ENCODE measurements around the gene RNF150. TPM values are rescaled to one million over a fixed set of nuclear protein-coding genes. Genes with fewer than 3 reads are reported as not detected.

Gene RNF150
- polyA plus RNA-seq, 3 donors from 2014 or later = not detected

DNA sequence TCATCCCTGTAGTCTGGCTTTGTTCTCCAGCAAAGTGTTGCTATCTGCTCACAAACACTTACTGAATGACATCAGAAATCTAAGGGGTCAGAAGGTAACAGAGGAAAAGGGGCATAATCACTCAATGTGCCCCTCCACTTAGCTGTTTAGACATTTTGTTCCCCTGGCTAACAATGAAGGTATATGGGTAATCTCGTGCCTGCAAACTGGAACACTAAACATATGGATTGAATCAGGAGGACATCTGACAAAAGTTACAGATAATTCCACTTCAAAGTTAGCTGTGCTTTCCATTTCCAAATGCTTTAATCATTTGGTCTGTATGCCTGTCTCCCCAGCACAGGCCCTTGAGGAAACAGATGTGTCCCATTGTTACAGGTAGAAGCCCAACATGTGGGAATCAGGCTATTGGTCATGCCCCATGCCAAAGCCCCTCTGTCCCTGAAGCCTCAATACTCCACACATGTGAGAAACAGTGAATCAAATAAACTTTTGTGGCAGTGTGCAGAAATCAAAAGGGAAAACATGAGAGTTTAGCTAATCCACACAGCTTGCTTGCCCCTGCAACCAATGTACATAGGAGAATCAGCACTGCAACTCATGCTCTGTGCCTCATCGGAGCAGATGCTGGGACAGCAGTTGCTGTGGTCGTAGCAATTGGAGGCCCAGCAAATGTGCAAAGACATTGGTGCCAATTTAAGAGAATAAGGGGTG, 111.7 kb downstream of the RNF150 start:
- H3K4me1 Mint-ChIP-seq = no peaks in the 10 kb centered on the region
- H3K36me3 Mint-ChIP-seq = no peaks in the 10 kb centered on the region
- H3K9me3 Mint-ChIP-seq = peaks cover 0 to 3% (median 0%) of the 10 kb centered on the region in 6 donors
- H3K27me3 Mint-ChIP-seq (ENCODE audit: low read depth in 3 of 3) = peaks cover 0 to 1% (median 1%) of the 10 kb centered on the region in 3 donors
- no peak for DNase-seq
- no peak overlapping the region for H3K4me3 Mint-ChIP-seq
- H3K27ac Mint-ChIP-seq = no peak overlapping the region

DNA sequence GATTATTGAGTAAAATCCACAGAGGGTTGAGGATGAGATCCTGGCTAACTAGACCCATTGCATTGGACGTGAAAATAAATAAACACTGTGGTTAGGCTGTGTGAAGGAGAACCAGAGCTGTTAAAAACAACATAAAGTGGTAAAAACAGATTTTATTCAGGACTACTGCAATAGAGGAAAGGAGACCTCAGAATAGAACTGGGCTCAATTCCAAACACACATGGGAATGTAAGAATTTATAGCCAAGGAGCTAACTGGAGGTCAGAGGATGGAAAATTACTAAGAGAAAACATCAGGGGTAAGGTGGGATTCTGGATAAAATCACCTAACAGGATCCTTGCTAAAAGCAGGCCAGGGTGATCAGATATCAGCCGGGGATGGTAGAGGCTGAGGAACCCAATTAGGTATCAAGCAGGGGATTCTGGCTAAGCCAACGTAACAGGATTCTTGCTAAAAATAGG, 112.4 kb downstream of the RNF150 start:
- Mint-ChIP-seq H3K27ac (no peak overlapping the region), H3K4me1 (no peaks in the 10 kb centered on the region), H3K4me3 (no peak overlapping the region), H3K9me3 (peaks cover 0 to 3% (median 0%) of the 10 kb centered on the region in 6 donors), H3K27me3 (ENCODE audit: low read depth in 3 of 3) (peaks cover 0 to 1% (median 1%) of the 10 kb centered on the region in 3 donors), H3K36me3 (no peaks in the 10 kb centered on the region)
- DNase-seq = no peak

DNA sequence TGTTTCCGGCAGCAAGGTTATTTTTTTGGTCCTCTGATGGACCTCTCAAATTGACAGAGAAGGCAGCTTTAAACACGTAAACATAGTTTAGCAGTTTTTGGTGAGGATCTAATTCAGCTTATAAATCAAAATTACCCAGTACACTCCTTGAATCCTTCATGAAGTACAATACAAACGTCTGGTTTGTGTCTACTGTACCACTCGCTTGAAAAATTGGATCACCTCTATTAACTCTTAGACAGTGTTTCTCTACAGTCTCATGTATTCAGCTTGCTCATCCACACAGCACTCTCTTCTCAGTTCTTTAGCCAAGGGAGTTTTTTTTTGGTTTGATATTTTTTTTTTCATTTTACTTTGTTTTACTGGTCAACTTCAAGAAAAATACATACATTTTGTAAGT, 113.5 kb downstream of the RNF150 start:
- Mint-ChIP-seq H3K27me3 (ENCODE audit: low read depth in 3 of 3) (peaks cover 0 to 1% (median 1%) of the 10 kb centered on the region in 3 donors), H3K9me3 (no peaks in the 10 kb centered on the region), H3K27ac (no peak overlapping the region), H3K4me3 (no peak overlapping the region), H3K4me1 (no peaks in the 10 kb centered on the region), H3K36me3 (no peaks in the 10 kb centered on the region)
- DNase-seq = no peak

DNA sequence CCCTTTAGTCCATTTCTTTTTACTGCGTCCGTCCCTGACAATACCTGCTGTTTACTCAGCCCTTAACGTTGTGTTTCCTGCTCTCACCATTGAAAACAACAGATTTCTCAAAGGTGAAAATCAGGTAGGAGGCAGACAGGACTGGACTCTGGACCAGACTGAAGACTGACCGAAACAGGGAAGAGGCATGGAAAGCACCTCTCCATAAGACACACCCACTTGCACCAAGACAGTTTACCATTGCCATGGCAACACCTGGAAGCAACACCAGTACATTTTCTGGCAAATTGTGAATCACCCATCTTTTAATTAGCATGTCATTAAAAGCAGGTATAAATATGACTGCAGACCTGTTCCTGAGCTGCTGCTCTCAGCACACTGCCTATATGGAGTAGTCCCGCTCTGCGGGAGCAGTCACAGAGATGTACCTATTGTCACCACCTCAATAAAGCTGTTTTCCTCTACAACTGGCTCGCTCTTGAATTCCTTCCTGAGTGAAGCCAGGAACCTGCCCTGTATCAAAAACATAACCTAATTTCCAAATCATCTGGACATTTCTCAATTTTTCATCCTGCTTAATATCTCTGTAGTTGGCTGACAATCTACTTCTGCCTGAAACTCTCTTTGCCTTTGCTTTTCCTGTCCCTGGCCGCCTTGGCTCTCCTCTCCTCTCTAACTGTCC, 117.0 kb downstream of the RNF150 start:
- H3K4me3 Mint-ChIP-seq = no peak overlapping the region
- peaks cover 0 to 2% (median 0%) of the 10 kb centered on the region in 3 donors for H3K27me3 Mint-ChIP-seq (ENCODE audit: low read depth in 3 of 3)
- no peaks in the 10 kb centered on the region for H3K36me3 Mint-ChIP-seq
- H3K9me3 Mint-ChIP-seq = peaks cover 0 to 5% (median 0%) of the 10 kb centered on the region in 6 donors
- no peak overlapping the region for H3K27ac Mint-ChIP-seq
- no peaks in the 10 kb centered on the region for H3K4me1 Mint-ChIP-seq
- DNase-seq = no peak

DNA sequence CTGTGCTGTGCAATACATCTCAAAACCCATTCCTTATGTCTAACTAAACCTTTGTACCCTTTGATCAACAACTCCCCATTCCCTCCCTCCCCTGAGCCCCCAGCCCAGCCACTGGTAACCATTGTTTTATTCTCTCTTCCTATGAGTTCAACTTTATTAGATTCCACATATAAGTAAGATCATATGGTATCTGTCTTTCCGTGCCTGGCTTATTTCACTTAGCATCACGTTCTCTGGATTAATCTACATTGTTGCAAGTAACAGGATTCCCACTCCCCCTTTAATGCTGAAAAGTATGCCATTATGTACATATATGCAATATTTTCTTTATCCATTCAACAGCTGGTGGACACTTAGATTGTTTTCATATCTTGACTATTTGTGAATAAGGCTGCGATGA, 119.4 kb downstream of the RNF150 start:
- Mint-ChIP-seq H3K27me3 (ENCODE audit: low read depth in 3 of 3) (peaks cover 0 to 2% (median 0%) of the 10 kb centered on the region in 3 donors), H3K9me3 (peaks cover 0 to 5% (median 0%) of the 10 kb centered on the region in 6 donors), H3K4me3 (no peak overlapping the region), H3K36me3 (no peaks in the 10 kb centered on the region), H3K27ac (no peak overlapping the region), H3K4me1 (no peaks in the 10 kb centered on the region)
- no peak for DNase-seq

DNA sequence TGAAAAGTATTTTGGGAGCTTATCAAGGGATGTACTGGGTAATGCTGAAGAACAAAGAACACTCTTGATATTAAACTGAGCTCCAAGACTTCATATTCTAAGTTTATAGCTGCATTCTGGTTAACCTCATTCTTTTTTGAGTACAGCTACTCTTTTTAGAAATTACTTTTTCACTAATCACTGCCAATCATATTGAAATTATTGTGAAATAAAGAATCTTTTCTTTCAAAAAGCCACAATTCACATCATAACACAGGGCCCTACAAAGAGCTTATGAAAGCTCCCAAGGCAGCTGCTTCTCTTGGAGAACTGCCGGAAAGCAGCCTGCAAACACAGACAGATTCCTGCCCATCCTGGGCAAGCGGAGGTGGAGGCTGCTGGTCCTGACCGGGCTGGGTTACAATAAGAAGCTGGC, 121.4 kb downstream of the RNF150 start:
- no peak for DNase-seq
- no peak overlapping the region for H3K4me3 Mint-ChIP-seq
- no peaks in the 10 kb centered on the region for H3K36me3 Mint-ChIP-seq
- H3K27me3 Mint-ChIP-seq (ENCODE audit: low read depth in 3 of 3) = peaks cover 0 to 2% (median 0%) of the 10 kb centered on the region in 3 donors
- peaks cover 0 to 5% (median 2%) of the 10 kb centered on the region in 6 donors for H3K9me3 Mint-ChIP-seq
- no peak overlapping the region for H3K27ac Mint-ChIP-seq
- no peaks in the 10 kb centered on the region for H3K4me1 Mint-ChIP-seq

DNA sequence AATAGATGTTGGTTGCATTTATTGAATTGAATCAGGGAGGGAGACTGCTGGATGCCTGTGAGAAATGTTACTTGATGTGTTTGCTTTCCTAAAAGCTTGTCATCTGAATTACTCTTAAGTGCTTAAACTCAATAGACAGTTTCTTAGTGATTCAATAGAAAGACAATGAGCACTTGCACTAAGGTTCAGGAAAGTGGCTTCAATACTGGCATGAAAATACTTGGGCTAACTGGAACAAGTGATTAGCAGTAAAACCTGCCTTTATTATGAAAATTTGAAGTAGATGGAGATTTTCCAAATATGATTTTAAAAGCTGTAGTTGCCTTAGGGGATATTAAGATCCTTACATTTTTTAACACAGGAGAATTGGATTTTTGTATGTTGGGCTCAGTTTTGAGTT, 123.3 kb downstream of the RNF150 start:
- H3K27ac Mint-ChIP-seq = no peak overlapping the region

DNA sequence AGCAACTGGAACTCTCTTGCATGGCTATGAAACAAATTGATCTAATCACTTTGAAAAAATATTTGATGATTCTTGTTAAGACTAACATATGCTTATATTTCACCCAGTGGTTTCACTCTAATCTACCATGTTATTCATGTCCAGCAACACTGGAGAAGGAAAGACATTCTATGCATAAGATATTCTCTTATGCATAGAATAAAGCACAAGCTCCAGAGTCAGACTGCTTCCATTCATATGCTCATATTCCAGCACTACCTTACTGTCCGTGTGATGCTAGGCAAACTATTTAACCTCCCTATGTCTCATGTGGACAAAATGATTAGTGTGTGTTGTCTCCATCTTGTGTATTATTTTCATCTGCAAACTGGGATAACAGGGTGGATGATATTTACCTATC, 124.1 kb downstream of the RNF150 start:
- H3K9me3 Mint-ChIP-seq = peaks cover 0 to 8% (median 2%) of the 10 kb centered on the region in 6 donors
- DNase-seq = no peak
- H3K36me3 Mint-ChIP-seq = no peaks in the 10 kb centered on the region
- no peaks in the 10 kb centered on the region for H3K27me3 Mint-ChIP-seq (ENCODE audit: low read depth in 3 of 3)
- no peaks in the 10 kb centered on the region for H3K4me1 Mint-ChIP-seq
- H3K27ac Mint-ChIP-seq = no peak overlapping the region
- H3K4me3 Mint-ChIP-seq = no peak overlapping the region

More for the DNA sequence above, 123.3 kb downstream of the RNF150 start:
- peaks cover 0 to 8% (median 2%) of the 10 kb centered on the region in 6 donors for H3K9me3 Mint-ChIP-seq
- peaks cover 0 to 2% (median 0%) of the 10 kb centered on the region in 3 donors for H3K27me3 Mint-ChIP-seq (ENCODE audit: low read depth in 3 of 3)
- H3K36me3 Mint-ChIP-seq = no peaks in the 10 kb centered on the region
- DNase-seq = no peak
- H3K4me3 Mint-ChIP-seq = no peak overlapping the region
- H3K4me1 Mint-ChIP-seq = no peaks in the 10 kb centered on the region

DNA sequence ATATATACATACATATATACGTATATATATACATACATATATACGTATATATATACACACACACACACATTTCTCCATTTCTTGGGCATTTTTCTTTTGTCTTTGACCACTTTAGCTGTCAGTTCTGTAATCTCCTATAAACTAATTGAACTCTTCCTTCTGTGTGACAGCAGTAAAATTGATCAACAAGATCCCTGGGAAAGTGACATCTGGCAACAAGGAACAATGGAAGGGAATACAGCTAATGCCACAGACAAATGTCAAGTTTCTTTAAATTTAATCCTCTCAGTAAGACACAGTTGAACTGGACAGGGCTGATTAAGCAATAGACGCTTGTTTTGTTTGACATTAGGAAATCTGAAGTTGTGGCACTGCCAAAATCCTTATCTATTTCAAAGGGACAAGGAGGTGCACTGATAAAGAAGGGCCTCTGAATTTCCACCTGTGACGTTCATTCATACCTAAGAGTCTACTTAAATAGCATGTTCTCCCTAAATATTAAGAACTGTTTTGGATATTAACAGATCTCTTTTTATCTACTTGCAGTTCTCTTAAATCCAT, 126.9 kb downstream of the RNF150 start:
- H3K27me3 Mint-ChIP-seq (ENCODE audit: low read depth in 3 of 3) = no peaks in the 10 kb centered on the region
- H3K27ac Mint-ChIP-seq = no peak overlapping the region
- H3K4me3 Mint-ChIP-seq = no peak overlapping the region
- H3K36me3 Mint-ChIP-seq = no peaks in the 10 kb centered on the region
- peaks cover 0 to 11% (median 4%) of the 10 kb centered on the region in 6 donors for H3K9me3 Mint-ChIP-seq
- DNase-seq = no peak
- H3K4me1 Mint-ChIP-seq = no peaks in the 10 kb centered on the region

DNA sequence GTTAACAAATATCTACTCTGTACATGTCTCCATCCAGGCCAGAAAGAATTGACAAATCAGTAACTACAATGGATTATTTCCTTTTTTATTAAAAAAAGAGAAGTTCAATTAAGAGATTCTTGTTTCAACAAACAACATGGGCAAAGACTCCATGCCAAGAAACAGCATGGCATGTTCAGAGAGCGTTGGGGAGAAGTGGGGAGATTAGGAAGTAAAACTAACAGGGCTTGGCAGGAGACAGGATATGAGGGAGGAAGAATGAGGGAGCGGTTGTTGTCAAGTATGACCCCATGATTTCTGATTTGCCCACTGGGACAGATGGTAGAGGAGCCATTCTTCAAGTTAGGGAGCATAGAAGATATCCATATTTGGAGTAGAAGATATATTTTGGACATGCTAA, 128.4 kb downstream of the RNF150 start:
- DNase-seq = no peak
- H3K9me3 Mint-ChIP-seq = peaks cover 0 to 8% (median 4%) of the 10 kb centered on the region in 6 donors
- no peaks in the 10 kb centered on the region for H3K4me1 Mint-ChIP-seq
- H3K36me3 Mint-ChIP-seq = no peaks in the 10 kb centered on the region
- H3K27ac Mint-ChIP-seq = no peak overlapping the region
- H3K27me3 Mint-ChIP-seq (ENCODE audit: low read depth in 3 of 3) = peaks cover 0 to 2% (median 0%) of the 10 kb centered on the region in 3 donors
- H3K4me3 Mint-ChIP-seq = no peak overlapping the region

DNA sequence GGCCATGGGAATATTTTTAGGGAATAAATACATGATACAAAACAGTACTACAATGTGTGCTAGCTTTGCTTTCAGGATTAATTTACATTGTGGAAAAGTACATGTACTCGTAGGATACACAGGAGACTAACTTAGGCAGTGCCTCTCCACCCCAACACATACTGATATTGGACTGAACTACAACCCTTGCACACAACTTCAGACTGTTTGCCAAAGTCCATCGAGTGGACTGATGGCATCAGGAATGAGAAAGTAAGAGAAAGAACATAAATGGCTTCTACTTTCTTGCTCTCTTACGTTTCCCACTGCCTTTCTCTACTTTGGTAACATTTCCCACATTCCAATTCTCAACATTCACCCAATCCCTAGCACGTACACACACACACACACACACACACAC, 130.1 kb downstream of the RNF150 start:
- H3K4me3 Mint-ChIP-seq = no peak overlapping the region
- H3K27me3 Mint-ChIP-seq (ENCODE audit: low read depth in 3 of 3) = peaks cover 0 to 2% (median 0%) of the 10 kb centered on the region in 3 donors
- DNase-seq = no peak
- no peaks in the 10 kb centered on the region for H3K4me1 Mint-ChIP-seq
- no peak overlapping the region for H3K27ac Mint-ChIP-seq
- H3K9me3 Mint-ChIP-seq = peaks cover 0 to 5% (median 4%) of the 10 kb centered on the region in 6 donors
- no peaks in the 10 kb centered on the region for H3K36me3 Mint-ChIP-seq

DNA sequence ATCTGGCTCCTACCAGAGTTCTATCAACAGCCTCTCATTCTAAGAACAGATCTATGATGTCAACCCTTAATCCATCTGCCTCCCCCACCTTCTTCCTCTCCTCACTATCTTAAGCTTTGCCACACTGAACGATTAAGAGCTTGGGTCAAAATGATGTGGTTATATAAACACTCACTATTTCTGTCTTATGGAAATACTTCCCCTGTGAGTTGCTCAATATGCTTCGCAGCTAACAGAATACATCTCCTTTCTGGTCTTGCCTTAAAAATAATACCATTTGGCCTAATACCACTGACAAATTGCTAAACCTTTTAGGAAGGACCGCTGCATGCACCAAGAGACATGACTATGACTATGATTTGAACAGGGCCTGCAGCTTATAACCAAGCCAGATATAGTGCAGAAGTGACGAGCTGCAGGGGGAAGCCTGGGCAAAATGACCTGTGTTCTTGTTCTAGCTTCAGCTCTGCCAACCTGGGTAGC, 130.9 kb downstream of the RNF150 start:
- Mint-ChIP-seq H3K9me3 (peaks cover 0 to 8% (median 2%) of the 10 kb centered on the region in 6 donors), H3K36me3 (no peaks in the 10 kb centered on the region), H3K4me1 (no peaks in the 10 kb centered on the region), H3K27me3 (ENCODE audit: low read depth in 3 of 3) (peaks cover 0 to 2% (median 0%) of the 10 kb centered on the region in 3 donors), H3K4me3 (no peak overlapping the region), H3K27ac (no peak overlapping the region)
- DNase-seq = no peak

DNA sequence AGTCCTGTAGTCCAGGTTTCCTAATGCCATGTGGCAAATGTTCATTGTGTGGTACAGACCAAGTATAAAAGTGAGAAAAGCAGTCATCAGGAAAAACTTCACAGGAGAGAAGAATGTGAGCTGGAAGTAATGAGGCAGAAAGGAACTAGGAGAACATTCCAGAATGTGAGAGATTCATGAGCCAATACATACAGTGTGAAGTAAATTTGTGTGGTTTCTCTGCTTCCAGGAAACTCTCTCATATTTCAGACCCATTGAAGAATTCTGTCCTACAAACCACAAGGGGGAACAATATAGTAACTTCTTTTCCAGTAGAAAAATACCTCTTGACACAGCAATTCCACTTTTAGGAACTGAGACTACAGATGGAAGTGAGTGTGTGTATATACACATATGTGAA, 136.5 kb downstream of the RNF150 start:
- Mint-ChIP-seq H3K27ac (no peak overlapping the region), H3K9me3 (peaks cover 0 to 10% (median 4%) of the 10 kb centered on the region in 6 donors), H3K36me3 (peaks cover 0 to 3% (median 0%) of the 10 kb centered on the region in 3 donors), H3K4me1 (no peaks in the 10 kb centered on the region), H3K27me3 (ENCODE audit: low read depth in 3 of 3) (peaks cover 0 to 3% (median 2%) of the 10 kb centered on the region in 3 donors), H3K4me3 (no peak overlapping the region)
- no peak for DNase-seq

DNA sequence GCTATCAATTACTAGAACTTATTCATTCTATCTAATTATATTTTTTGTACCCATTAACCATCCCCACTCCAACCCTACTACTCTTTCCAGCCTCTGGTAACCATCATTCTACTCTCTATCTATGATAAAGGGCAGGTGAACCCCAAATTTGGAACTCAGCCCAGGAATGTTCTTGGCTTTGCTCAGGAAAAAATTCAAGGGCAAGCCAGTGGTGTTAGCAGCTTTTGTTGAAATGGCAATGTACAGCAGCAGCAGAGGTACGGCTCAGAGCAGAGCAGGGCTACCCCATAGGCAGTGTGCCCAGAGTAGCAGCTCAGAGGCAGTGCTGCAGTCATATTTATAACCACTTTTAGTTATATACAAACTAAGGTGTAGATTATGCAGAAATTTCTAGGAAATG, 138.2 kb downstream of the RNF150 start:
- H3K27ac Mint-ChIP-seq = no peak overlapping the region
- H3K4me3 Mint-ChIP-seq = no peak overlapping the region
- peaks cover 0 to 3% (median 0%) of the 10 kb centered on the region in 3 donors for H3K36me3 Mint-ChIP-seq
- H3K9me3 Mint-ChIP-seq = peaks cover 2 to 10% (median 4%) of the 10 kb centered on the region in 6 donors
- H3K4me1 Mint-ChIP-seq = no peaks in the 10 kb centered on the region
- DNase-seq = no peak
- H3K27me3 Mint-ChIP-seq (ENCODE audit: low read depth in 3 of 3) = peaks cover 0 to 3% (median 0%) of the 10 kb centered on the region in 3 donors

All from immature natural killer cell (primary cell).